LNCAP (cell line): ENCODE measurements around the gene CLCN6.

Experiments used
- CTCF ChIP-seq: fragments of 450-650 bp; IDR thresholded peaks from 2 replicates; pipeline ENCODE4 v1.5.1; 2017; ENCODE audit warnings: mild to moderate bottlenecking

Gene CLCN6

DNA sequence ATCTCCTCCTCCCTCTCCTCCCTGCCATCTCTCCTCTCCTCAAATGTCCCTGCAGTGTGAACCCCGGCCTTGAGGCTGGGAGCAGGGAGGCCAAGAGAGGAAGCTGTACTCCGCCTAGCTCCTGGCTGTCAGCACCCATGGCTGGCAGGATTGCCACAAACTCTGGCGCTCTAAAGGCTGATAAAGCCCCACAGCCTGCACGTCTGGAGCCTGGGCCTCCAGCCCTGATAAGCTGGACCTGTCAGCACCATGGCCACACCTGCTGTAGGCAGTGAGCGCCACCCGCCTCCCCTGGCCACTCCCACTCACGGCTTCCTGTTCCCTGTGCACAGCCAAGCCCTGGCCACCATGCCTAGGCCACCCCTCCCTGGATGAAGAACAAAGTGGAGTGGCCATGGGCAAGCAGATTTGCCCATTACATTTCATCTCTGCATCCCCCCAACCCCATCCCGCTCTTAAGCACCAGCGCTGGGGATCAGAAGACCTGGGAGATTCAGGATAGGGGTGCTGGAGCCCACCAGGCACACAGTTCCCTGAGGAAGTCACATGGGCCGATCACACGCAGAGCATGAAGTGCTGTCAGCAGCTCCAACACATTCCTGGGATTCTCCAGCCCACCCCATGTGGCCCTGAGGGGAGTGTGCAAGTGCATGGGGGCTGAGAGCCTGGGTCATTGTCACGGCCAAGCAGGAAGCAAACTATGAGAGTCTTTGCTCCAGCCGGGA lies 77.0 kb downstream of the CLCN6 start:
- TF ChIP-seq CTCF: no peak

- no peak for TF ChIP-seq CTCF
These were observed 79.9 kb downstream of the CLCN6 start for GRCh38 chr1:11885916-11886315.

DNA sequence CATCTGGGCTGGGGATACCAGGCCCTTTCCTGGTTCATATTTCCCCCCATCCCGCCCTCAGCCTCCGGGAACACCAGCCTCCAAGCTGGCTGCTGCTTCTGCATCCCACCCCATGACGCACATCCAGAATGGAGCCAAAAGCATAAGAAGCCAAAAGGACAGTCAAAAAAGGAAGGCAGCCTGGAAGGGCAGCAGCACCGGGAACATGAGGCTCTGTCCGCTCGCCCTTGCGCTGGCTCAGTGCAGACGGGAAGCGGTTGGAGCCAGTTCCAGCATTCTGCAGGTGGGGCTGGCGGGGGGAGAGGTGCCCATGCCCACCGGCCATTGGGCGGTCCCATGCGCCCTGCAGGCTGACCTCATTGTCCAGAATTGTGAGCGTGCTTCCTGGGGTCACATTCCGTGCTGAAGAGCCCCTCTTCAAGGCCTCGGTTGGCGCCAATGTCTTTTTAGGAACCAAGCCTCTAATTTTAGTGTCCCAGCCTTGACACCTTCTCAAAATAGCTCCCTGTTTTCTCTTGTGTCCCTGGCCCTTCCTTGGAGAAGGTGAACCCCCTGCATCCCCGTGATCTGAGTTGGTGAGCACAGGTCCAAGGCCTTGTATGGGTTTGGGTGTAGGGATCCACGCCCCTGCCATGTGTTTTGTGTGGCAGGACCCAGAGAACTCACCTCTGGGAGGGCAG lies 81.1 kb downstream of the CLCN6 start:
- no peak for TF ChIP-seq CTCF

DNA sequence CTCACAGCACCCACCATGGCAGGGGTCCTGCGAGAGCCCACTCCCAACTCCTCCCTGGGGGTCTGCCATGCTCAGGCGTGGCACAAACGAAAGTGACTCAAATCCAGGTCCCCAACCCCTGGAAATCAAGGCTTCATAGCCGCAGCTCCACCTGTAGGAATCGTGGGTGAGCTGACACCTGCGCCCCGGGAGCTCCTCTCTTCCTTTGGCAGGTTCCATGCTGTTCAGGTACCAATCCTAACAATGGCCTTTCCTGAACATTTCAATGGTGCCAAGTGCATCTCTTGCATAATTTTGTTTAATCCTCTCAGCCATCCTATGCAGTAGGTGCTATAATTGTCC lies 81.6 kb downstream of the CLCN6 start:
- TF ChIP-seq CTCF: no peak

DNA sequence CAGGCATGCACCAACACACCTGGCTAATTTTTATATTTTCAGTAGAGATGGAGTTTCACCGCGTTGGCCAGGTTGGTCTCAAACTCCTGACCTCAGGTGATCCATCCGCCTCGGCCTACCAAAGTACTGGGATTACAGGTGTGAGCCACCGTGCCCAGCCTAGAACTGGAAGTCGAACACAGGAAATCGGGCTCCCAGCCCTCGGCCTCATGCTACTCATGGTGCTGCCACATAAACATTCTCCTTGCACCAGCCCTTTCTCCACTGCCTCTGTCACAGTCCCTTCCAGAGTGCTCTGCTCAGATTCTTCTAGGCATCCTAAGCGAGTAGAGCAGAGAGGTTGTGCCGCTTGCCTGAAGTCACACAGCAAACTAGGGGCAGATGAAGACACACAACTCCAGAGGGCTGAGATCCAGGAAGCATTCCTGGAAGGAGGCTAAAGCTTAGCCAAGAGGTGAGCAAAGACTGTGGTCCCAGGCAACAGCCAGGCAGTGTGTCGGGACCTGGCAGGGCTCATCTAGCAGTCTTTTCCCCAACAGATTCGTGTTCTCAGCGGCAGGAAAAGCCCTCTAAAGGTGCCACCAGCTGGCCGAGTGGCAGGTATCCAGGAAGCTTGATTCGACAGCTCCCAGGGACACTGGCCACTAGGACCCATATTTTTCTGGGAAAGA lies 82.3 kb downstream of the CLCN6 start:
- no peak for TF ChIP-seq CTCF

DNA sequence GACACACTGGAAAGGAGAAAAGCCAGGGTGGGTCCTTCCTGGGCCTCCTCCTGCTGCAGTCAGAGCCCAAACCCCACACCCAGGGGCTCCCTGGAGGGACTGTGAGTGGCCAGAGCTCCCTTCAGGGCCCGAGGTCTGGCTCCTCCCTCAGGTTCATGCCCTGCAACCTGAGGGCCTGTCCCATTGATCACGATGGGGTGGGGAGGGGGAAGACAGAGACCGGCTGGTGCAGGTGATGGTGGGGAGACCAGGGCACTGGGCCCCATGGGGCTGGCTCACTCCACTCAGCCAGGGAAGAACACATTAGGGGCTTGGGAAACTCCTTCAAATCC lies 82.9 kb downstream of the CLCN6 start:
- no peak for TF ChIP-seq CTCF

GRCh38 chr1:11891433-11892186 lies 85.6 kb downstream of the CLCN6 start:
- TF ChIP-seq CTCF: no peak
